ENCODE results near the gene RCE1. TPM values are rescaled to one million over a fixed set of nuclear protein-coding genes. Genes with fewer than 3 reads are reported as not detected.
A peak's percentile ranks its signal among the peaks of the same experiment; 100 is the strongest.

The RCE1 gene
- total and polyA plus RNA-seq, 2 experiments from 2014 or later = 19.8 to 41.4 TPM

DNA sequence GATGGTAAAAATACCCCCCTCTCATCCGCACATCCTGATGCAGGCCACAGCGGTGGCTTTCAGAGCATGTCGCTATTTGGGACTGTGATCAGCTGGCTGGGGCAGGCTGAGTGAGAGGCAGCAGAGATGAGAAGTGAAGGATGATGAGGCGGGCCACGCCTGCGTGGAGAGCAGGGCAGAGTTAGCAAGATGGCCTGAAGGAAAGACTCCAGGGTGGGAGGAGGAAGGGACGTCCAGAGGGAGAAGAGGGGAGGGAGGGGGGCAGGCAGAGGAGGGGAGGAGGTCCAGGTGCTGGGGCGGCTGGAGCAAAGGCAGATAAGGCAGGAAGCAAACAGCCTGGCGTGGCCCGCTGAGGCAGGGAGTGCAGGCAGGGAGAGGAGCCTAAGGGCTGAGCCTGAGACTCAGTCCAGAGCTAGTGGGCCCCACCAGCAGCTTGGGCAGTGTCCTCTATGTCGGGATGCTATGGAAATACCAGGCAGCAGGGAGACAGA is 42.8 kb downstream of the RCE1 start:
- Histone ChIP-seq H3K27me3 (no peaks in the 10 kb centered on the region), H3K4me1 (ENCODE audit: insufficient read depth) (peaks cover 10% of the 10 kb centered on the region), H2AFZ (no peak overlapping the region), H3K9me3 (ENCODE audit: low read depth) (no peaks in the 10 kb centered on the region), H3K4me2 (no peak overlapping the region), H3K27ac (peak overlapping the region; percentile 51), H3K79me2 (peaks cover 1% of the 10 kb centered on the region), H3K9me2 (replicated peaks; ENCODE audit: insufficient read depth) (no peaks in the 10 kb centered on the region), H3K36me3 (replicated peaks; ENCODE audit: insufficient read depth, low read depth) (no peaks in the 10 kb centered on the region), H3K4me3 (no peak overlapping the region), H4K20me1 (ENCODE audit: insufficient read depth, poor library complexity, severe bottlenecking) (no peaks in the 10 kb centered on the region)
- no peak for DNase-seq (ENCODE audit: low spot score)
- TF ChIP-seq EZH2 (IDR thresholded peaks at IDR 0.05; ENCODE audit: borderline replicate concordance) (no peak), EZH2phosphoT487 (IDR thresholded peaks at IDR 0.05; ENCODE audit: low read depth, severe bottlenecking, unreplicated experiment) (no peak)
- TF ChIP-seq, protein P1, sequence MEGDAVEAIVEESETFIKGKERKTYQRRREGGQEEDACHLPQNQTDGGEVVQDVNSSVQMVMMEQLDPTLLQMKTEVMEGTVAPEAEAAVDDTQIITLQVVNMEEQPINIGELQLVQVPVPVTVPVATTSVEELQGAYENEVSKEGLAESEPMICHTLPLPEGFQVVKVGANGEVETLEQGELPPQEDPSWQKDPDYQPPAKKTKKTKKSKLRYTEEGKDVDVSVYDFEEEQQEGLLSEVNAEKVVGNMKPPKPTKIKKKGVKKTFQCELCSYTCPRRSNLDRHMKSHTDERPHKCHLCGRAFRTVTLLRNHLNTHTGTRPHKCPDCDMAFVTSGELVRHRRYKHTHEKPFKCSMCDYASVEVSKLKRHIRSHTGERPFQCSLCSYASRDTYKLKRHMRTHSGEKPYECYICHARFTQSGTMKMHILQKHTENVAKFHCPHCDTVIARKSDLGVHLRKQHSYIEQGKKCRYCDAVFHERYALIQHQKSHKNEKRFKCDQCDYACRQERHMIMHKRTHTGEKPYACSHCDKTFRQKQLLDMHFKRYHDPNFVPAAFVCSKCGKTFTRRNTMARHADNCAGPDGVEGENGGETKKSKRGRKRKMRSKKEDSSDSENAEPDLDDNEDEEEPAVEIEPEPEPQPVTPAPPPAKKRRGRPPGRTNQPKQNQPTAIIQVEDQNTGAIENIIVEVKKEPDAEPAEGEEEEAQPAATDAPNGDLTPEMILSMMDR (IDR thresholded peaks at IDR 0.05; ENCODE audit: poor library complexity) = no peak
- 69% methylated on average over 7 of the region's 11 CpGs for WGBS (ENCODE audit: low lambda C conversion rate, missing lambda C conversion rate)

DNA sequence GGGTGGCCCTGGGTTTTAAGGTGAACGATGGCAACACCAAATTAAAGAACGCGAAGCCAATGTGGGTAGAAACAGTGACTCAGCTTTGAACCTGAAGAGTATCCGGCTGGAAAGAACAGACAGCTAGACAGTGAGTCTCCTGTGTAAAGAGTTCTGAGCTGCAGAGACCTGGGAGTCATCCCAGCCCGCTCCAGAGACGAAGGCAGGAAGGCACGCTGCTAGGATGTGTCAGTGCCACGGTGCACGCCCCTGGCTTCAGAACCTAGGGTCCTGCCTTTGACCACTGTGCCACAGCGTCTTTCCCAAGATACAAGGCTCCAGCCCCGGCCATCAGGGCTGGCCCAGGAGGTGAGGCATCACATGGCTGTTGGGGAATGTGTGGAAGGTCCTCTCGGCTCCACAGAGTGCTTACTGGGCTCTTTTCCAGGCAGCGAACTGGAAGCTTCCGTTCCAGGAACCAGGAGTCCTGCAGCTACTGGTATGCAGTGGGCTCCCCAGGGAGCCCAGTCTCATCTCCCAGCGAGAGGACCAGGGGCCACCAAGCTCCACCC is 43.5 kb downstream of the RCE1 start:
- H3K36me3 ChIP-seq (replicated peaks; ENCODE audit: insufficient read depth, low read depth) = no peaks in the 10 kb centered on the region
- H2AFZ ChIP-seq = no peak overlapping the region
- DNase-seq (ENCODE audit: low spot score) = no peak
- peak overlapping the region; percentile 51 for H3K27ac ChIP-seq
- WGBS (ENCODE audit: low lambda C conversion rate, missing lambda C conversion rate) = 82% methylated on average over 15 of the region's 15 CpGs
- no peaks in the 10 kb centered on the region for H3K9me3 ChIP-seq (ENCODE audit: low read depth)
- peaks cover 10% of the 10 kb centered on the region for H3K4me1 ChIP-seq (ENCODE audit: insufficient read depth)
- no peaks in the 10 kb centered on the region for H3K27me3 ChIP-seq
- no peaks in the 10 kb centered on the region for H4K20me1 ChIP-seq (ENCODE audit: insufficient read depth, poor library complexity, severe bottlenecking)
- H3K9me2 ChIP-seq (replicated peaks; ENCODE audit: insufficient read depth) = no peaks in the 10 kb centered on the region
- H3K79me2 ChIP-seq = peaks cover 8% of the 10 kb centered on the region
- H3K4me2 ChIP-seq = no peak overlapping the region
- TF ChIP-seq EZH2phosphoT487 (IDR thresholded peaks at IDR 0.05; ENCODE audit: low read depth, severe bottlenecking, unreplicated experiment) (no peak), EZH2 (IDR thresholded peaks at IDR 0.05; ENCODE audit: borderline replicate concordance) (no peak)
- TF ChIP-seq, protein P1 (IDR thresholded peaks at IDR 0.05; ENCODE audit: poor library complexity) = no peak
- no peak overlapping the region for H3K4me3 ChIP-seq

DNA sequence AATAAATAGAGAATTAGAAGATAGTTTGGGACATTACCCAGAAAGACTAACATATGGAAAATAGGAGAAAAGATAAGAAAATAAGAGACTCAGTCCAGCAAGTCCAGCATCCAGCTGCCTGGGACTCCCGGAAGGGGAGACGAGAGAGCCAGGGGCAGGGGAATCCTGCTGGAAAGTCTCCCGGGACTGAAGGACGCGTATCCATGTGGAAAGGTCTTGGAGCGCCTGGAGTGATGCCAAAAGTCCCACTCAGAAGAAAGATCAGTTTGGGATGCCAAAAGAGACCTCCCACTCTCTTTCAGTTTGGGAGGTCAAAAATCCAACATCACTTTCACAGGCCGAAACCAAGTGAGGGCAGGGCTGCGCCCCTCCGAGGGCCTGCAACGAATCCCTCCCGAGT is 44.3 kb downstream of the RCE1 start:
- H3K9me2 ChIP-seq (replicated peaks; ENCODE audit: insufficient read depth) = no peaks in the 10 kb centered on the region
- no peak overlapping the region for H3K4me3 ChIP-seq
- H4K20me1 ChIP-seq (ENCODE audit: insufficient read depth, poor library complexity, severe bottlenecking) = no peaks in the 10 kb centered on the region
- H3K9me3 ChIP-seq (ENCODE audit: low read depth) = no peaks in the 10 kb centered on the region
- TF ChIP-seq EZH2 (IDR thresholded peaks at IDR 0.05; ENCODE audit: borderline replicate concordance) = no peak
- H3K4me1 ChIP-seq (ENCODE audit: insufficient read depth) = peaks cover 10% of the 10 kb centered on the region
- H2AFZ ChIP-seq = no peak overlapping the region
- H3K27me3 ChIP-seq = no peaks in the 10 kb centered on the region
- H3K4me2 ChIP-seq = no peak overlapping the region
- H3K79me2 ChIP-seq = peaks cover 8% of the 10 kb centered on the region
- no peaks in the 10 kb centered on the region for H3K36me3 ChIP-seq (replicated peaks; ENCODE audit: insufficient read depth, low read depth)
- H3K27ac ChIP-seq = peak overlapping the region; percentile 51
- DNase-seq (ENCODE audit: low spot score) = no peak
- 94% methylated on average over 11 of the region's 11 CpGs for WGBS (ENCODE audit: low lambda C conversion rate, missing lambda C conversion rate)

DNA sequence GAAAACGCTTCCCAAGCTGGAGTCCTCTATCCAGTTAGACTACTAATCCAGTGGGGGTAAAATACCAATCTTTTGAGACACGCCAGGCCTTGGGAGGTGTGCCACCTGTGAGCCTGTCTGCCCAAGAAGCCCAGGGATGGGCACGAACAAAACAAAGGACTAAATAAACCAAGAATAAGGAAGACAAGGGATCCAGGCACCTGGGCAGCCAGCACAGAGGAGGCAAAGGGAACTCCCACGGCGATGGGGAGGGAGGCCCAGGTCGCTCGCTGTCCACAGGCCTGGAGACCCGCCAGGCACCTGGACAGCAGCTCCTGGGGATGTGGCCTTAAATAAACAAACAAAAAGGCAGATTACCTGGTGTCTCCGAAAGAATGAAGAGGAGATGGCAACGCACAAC is 45.0 kb downstream of the RCE1 start:
- H3K4me2 ChIP-seq = no peak overlapping the region
- peaks cover 8% of the 10 kb centered on the region for H3K79me2 ChIP-seq
- no peaks in the 10 kb centered on the region for H3K9me3 ChIP-seq (ENCODE audit: low read depth)
- no peak for DNase-seq (ENCODE audit: low spot score)
- TF ChIP-seq EZH2phosphoT487 (IDR thresholded peaks at IDR 0.05; ENCODE audit: low read depth, severe bottlenecking, unreplicated experiment) = no peak
- TF ChIP-seq EZH2 (IDR thresholded peaks at IDR 0.05; ENCODE audit: borderline replicate concordance) = no peak
- TF ChIP-seq, protein P1 (IDR thresholded peaks at IDR 0.05; ENCODE audit: poor library complexity) = no peak
- H3K36me3 ChIP-seq (replicated peaks; ENCODE audit: insufficient read depth, low read depth) = no peaks in the 10 kb centered on the region
- no peak overlapping the region for H2AFZ ChIP-seq
- no peak overlapping the region for H3K27ac ChIP-seq
- H3K9me2 ChIP-seq (replicated peaks; ENCODE audit: insufficient read depth) = no peaks in the 10 kb centered on the region
- no peaks in the 10 kb centered on the region for H4K20me1 ChIP-seq (ENCODE audit: insufficient read depth, poor library complexity, severe bottlenecking)
- 90% methylated on average over 10 of the region's 10 CpGs for WGBS (ENCODE audit: low lambda C conversion rate, missing lambda C conversion rate)
- H3K27me3 ChIP-seq = no peaks in the 10 kb centered on the region
- H3K4me3 ChIP-seq = no peak overlapping the region
- H3K4me1 ChIP-seq (ENCODE audit: insufficient read depth) = peaks cover 7% of the 10 kb centered on the region
